OCI-LY7 (cell line): ENCODE results near the gene FREY1. TPM values are rescaled to one million over a fixed set of nuclear protein-coding genes. Genes with fewer than 3 reads are reported as not detected.
"Not testable (repeated sequence)": the region's sequence is repeated elsewhere in the genome, so short reads cannot be mapped to it uniquely, and the experiment has no call there.

Experiments
- BruUV-seq: library from RNA; stranded (reverse); fragments of 400-500 nt; replicated peaks from 2 replicates; lab custom pipeline; 2021; lab: Mats Ljungman, UMichigan
- CTCF ChIA-PET: fragments of 300-600 bp; sonication (Branson Sonifier 250); formaldehyde crosslinking; loops from one replicate; lab custom pipeline; 2022; ENCODE audit warnings: antibody characterized with exemption; ENCODE audit not compliant: unreplicated experiment; lab: Charles Lee
- POLR2A ChIA-PET: fragments of 300-600 bp; sonication (Branson Sonifier 250); formaldehyde crosslinking; loops from one replicate; lab custom pipeline; 2022; ENCODE audit warnings: antibody characterized with exemption; lab: Charles Lee
- DNase-seq: peaks from one replicate; pipeline ENCODE4 v3.0.0-alpha.2; 2015; ENCODE audit warnings: low spot score
- H2AFZ ChIP-seq: fragments of 200-600 bp; sonication (generic), shearing (Covaris generic); 2 replicates; pipeline ENCODE4 v1.6.1; 2014; ENCODE audit warnings: mild to moderate bottlenecking, antibody characterized with exemption, low read length, moderate library complexity
- H3K27ac ChIP-seq: fragments of 200-600 bp; sonication (generic); 2 replicates; pipeline ENCODE4 v1.5.1; 2014; ENCODE audit warnings: mixed run types, low read depth, mild to moderate bottlenecking, moderate library complexity, low read length, inconsistent platforms; ENCODE audit not compliant: poor library complexity, severe bottlenecking
- H3K36me3 ChIP-seq: fragments of 200-600 bp; sonication (generic); 2 replicates; pipeline ENCODE4 v1.6.1; 2014; ENCODE audit warnings: mild to moderate bottlenecking, antibody characterized with exemption, low read length, moderate library complexity, mixed read lengths; ENCODE audit not compliant: insufficient read depth
- H3K4me1 ChIP-seq: fragments of 200-600 bp; sonication (generic); 2 replicates; pipeline ENCODE4 v1.5.1; 2014; ENCODE audit warnings: mild to moderate bottlenecking, low read length; ENCODE audit not compliant: insufficient read depth, poor library complexity, severe bottlenecking
- H3K4me2 ChIP-seq: fragments of 200-600 bp; sonication (generic); 2 replicates; pipeline ENCODE4 v1.6.1; 2014; ENCODE audit warnings: mild to moderate bottlenecking, low read length
- H3K4me3 ChIP-seq: fragments of 200-600 bp; sonication (generic); 2 replicates; pipeline ENCODE4 v1.5.1; 2014; ENCODE audit warnings: mild to moderate bottlenecking, low read depth, low read length; ENCODE audit not compliant: poor library complexity, severe bottlenecking
- H3K79me2 ChIP-seq: fragments of 200-600 bp; sonication (generic); 2 replicates; pipeline ENCODE4 v1.6.1; 2016; ENCODE audit warnings: low read depth, mild to moderate bottlenecking, low read length, moderate library complexity, mixed read lengths; ENCODE audit not compliant: insufficient read depth
- H3K9me2 ChIP-seq: fragments of 200-600 bp; sonication (generic); 2 replicates; pipeline ENCODE4 v1.6.1; 2016; ENCODE audit warnings: mild to moderate bottlenecking, low read length, mixed read lengths; ENCODE audit not compliant: insufficient read depth
- H3K9me3 ChIP-seq: fragments of 200-600 bp; sonication (generic); 2 replicates; pipeline ENCODE4 v1.6.1; 2014; ENCODE audit warnings: mild to moderate bottlenecking, mixed run types, low read length, mixed read lengths
- H4K20me1 ChIP-seq: fragments of 200-600 bp; sonication (generic); 2 replicates; pipeline ENCODE4 v1.6.1; 2014; ENCODE audit warnings: mild to moderate bottlenecking, antibody characterized with exemption, low read length, moderate library complexity, mixed read lengths; ENCODE audit not compliant: insufficient read depth
- CTCF ChIP-seq: fragments of 200-600 bp; sonication (generic); conservative IDR thresholded peaks from 2 replicates; pipeline ENCODE4 v1.5.1; 2014; ENCODE audit warnings: mild to moderate bottlenecking, antibody characterized with exemption, low read length, moderate library complexity, mixed read lengths
- EZH2phosphoT487 ChIP-seq: fragments of 200-600 bp; sonication (generic); IDR thresholded peaks from 2 replicates; pipeline ENCODE4 v1.6.1; 2018; ENCODE audit warnings: low read depth, borderline replicate concordance, mild to moderate bottlenecking, mixed run types, antibody characterized with exemption, low read length, moderate library complexity, mixed read lengths
- intact Hi-C: fragments of 100-400 bp; cut with micrococcal nuclease; formaldehyde crosslinking; loops from one replicate; pipeline ENCODE4 v1.10.0; 2022; ENCODE audit not compliant: unreplicated experiment
- total RNA-seq, 2 experiments: library from RNA; depleted of rRNA in 1 of 2; stranded (reverse); fragments of >200 nt in 1 of 2; shearing (Covaris generic) in 1 of 2; gene quantifications; 2 replicates each; pipeline ENCODE4 v1.2.3, GENCODE V29; 2014 to 2022

Gene FREY1
- total RNA-seq, 2 experiments from 2014 or later: 3.3 to 3.7 TPM

- Histone ChIP-seq H3K36me3 (peaks cover 16% of the 10 kb centered on the region), H3K27ac (no peak overlapping the region), H3K9me3 (no peaks in the 10 kb centered on the region), H3K4me3 (no peak overlapping the region), H3K4me1 (no peaks in the 10 kb centered on the region), H2AFZ (no peak overlapping the region), H3K79me2 (no peaks in the 10 kb centered on the region), H4K20me1 (no peaks in the 10 kb centered on the region), H3K9me2 (no peaks in the 10 kb centered on the region), H3K4me2 (no peak overlapping the region)
- BruUV-seq: no TSS peak
- ChIA-PET POLR2A (no interaction called here), CTCF (interaction anchor here (0.7 kb wide), 1 partner anchor 160 kb away, joined by 3 read pairs; no protein-coding TSS in a partner anchor)
- no peak for TF ChIP-seq EZH2phosphoT487
- TF ChIP-seq CTCF: no peak
- intact Hi-C loops: no loop called here
- no peak for DNase-seq
Measured at GRCh38 chr11:45906096-45906682, 882 bp downstream of the FREY1 start.

DNA sequence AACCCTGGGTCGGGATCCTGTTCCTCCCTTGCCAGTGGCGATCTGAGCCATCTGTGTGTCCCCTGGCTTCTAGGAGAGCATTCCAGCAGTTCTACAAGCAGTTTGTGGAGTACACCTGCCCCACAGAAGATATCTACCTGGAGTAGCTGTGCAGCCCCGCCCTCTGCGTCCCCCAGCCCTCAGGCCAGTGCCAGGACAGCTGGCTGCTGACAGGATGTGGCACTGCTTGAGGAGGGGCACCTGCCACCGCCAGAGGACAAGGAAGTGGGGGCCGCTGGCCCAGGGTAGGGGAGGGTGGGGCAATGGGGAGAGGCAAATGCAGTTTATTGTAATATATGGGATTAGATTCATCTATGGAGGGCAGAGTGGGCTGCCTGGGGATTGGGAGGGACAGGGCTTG lies 1.5 kb downstream of the FREY1 start:
- H3K9me2 ChIP-seq, CTCF ChIA-PET, H2AFZ ChIP-seq, H3K4me3 ChIP-seq, POLR2A ChIA-PET, DNase-seq, H3K4me1 ChIP-seq, H3K79me2 ChIP-seq, H3K9me3 ChIP-seq, H4K20me1 ChIP-seq, H3K4me2 ChIP-seq, H3K27ac ChIP-seq, intact Hi-C loops, BruUV-seq: not testable (repeated sequence)
- peaks cover 11% of the 10 kb centered on the region for H3K36me3 ChIP-seq

DNA sequence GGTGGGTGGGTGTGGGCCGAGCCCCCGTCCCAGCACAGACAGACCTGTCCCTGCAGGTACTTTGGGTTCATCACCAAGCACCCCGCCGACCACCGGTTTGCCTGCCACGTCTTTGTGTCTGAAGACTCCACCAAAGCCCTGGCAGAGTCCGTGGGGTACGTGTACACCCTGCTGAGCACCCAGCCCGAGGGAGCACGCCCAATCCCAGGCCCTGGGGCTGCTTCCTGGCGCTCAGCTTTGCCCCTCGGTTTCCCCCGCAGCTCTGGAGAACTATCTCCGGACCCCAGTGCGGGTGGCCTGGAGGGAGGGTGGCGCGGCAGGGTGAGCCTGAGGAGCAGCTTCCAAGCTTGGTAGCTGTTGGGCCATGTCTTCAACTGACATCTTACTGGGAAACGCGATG lies 2.0 kb downstream of the FREY1 start:
- TF ChIP-seq EZH2phosphoT487 (no peak), CTCF (no peak)
- Histone ChIP-seq H3K9me3 (no peaks in the 10 kb centered on the region), H3K36me3 (peaks cover 8% of the 10 kb centered on the region; the same call in 1 of the 2 replicates), H3K79me2 (no peaks in the 10 kb centered on the region), H4K20me1 (no peaks in the 10 kb centered on the region), H3K9me2 (no peaks in the 10 kb centered on the region), H2AFZ (no peak overlapping the region), H3K4me1 (no peaks in the 10 kb centered on the region), H3K27ac (no peak overlapping the region), H3K4me2 (no peak overlapping the region), H3K4me3 (no peak overlapping the region)
- intact Hi-C loops: no loop called here
- POLR2A ChIA-PET: no interaction called here
- no TSS peak for BruUV-seq
- CTCF ChIA-PET: no interaction called here
- DNase-seq: no peak
